A673 (cell line): Measurements from ENCODE around the gene KCNG3.
"Not testable (repeated sequence)": the region's sequence is repeated elsewhere in the genome, so short reads cannot be mapped to it uniquely, and the experiment has no call there.

Experiments used
- EZH2 ChIP-seq: fragments of 200-600 bp; sonication (generic); IDR thresholded peaks from 2 replicates; pipeline ENCODE4 v1.6.1; 2017; ENCODE audit warnings: borderline replicate concordance, low read depth, mild to moderate bottlenecking, mixed read lengths, antibody characterized with exemption, low read length; ENCODE audit not compliant: poor library complexity, severe bottlenecking
- TF ChIP-seq, protein P1 (sequence below): fragments of 300-800, 200-600 bp; sonication (generic); conservative IDR thresholded peaks from 2 replicates; pipeline ENCODE4 v1.5.1; 2017; ENCODE audit warnings: low read depth, mild to moderate bottlenecking, antibody characterized with exemption, low read length, moderate library complexity, mixed read lengths

DNA sequence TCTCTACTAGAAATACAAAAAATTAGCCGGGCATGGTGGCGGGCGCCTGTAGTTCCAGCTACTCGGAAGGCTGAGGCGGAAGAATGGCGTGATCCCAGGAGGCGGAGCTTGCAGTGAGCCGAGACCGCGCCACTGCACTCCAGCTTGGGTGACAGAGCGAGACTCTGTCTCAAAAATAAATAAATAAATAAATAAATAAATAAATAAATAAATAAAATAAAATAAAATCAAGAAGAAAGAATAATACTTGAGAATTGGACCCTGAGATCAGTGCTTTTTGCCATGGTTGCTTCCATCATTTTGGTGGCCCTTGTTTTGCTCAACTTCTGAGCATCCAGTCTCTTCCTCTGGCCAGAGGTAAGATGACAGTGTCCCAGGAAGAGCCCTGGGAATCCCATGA lies 95.7 kb downstream of the KCNG3 start:
- TF ChIP-seq, protein P1, sequence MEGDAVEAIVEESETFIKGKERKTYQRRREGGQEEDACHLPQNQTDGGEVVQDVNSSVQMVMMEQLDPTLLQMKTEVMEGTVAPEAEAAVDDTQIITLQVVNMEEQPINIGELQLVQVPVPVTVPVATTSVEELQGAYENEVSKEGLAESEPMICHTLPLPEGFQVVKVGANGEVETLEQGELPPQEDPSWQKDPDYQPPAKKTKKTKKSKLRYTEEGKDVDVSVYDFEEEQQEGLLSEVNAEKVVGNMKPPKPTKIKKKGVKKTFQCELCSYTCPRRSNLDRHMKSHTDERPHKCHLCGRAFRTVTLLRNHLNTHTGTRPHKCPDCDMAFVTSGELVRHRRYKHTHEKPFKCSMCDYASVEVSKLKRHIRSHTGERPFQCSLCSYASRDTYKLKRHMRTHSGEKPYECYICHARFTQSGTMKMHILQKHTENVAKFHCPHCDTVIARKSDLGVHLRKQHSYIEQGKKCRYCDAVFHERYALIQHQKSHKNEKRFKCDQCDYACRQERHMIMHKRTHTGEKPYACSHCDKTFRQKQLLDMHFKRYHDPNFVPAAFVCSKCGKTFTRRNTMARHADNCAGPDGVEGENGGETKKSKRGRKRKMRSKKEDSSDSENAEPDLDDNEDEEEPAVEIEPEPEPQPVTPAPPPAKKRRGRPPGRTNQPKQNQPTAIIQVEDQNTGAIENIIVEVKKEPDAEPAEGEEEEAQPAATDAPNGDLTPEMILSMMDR, result not testable (repeated sequence)
- TF ChIP-seq EZH2, result not testable (repeated sequence)
